Kidney (tissue), 14 donors: Measurements from ENCODE around the gene REEP2. TPM values are rescaled to one million over a fixed set of nuclear protein-coding genes. Genes with fewer than 3 reads are reported as not detected.

Experiments used
- DNase-seq, 5 donors: peaks; one replicate each; pipeline ENCODE4 v3.0.0-alpha.2; 2013 to 2020
- FAIRE-seq: peaks from 2 replicates; lab custom pipeline; 2012; peaks lifted over from hg19 to GRCh38; lab: Jason Lieb, UNC
- H3K27ac ChIP-seq, 2 donors: one replicate each; pipeline ENCODE4 v1.7.0; 2013; ENCODE audit warnings: low read depth in 2 of 2, low read length in 2 of 2, inconsistent platforms in 1 of 2
- H3K27me3 ChIP-seq: one replicate; pipeline ENCODE4 v1.7.1; 2013; ENCODE audit warnings: low read length, inconsistent platforms; ENCODE audit not compliant: control insufficient read depth, insufficient read depth
- H3K36me3 ChIP-seq, 3 donors: one replicate each; pipeline versions ENCODE4 v1.7.0 to v1.7.1; 2013; ENCODE audit warnings: low read length in 3 of 3, control low read depth in 1 of 3, inconsistent platforms in 1 of 3; ENCODE audit not compliant: insufficient read depth in 3 of 3, control insufficient read depth in 2 of 3
- H3K4me1 ChIP-seq, 3 donors: one replicate each; pipeline versions ENCODE4 v1.7.0 to v1.7.1; 2013; ENCODE audit warnings: low read length in 3 of 3, inconsistent platforms in 1 of 3, low read depth in 1 of 3; ENCODE audit not compliant: control insufficient read depth in 2 of 3, insufficient read depth in 2 of 3
- H3K4me3 ChIP-seq, 3 donors: one replicate each; pipeline versions ENCODE4 v1.7.0 to v1.8.1; 2013; ENCODE audit warnings: low read length in 3 of 3, control low read depth in 1 of 3, inconsistent platforms in 1 of 3
- H3K9ac ChIP-seq, 3 donors: one replicate each; pipeline versions ENCODE4 v1.7.0 to v1.7.1; 2013; ENCODE audit warnings: low read length in 3 of 3, control low read depth in 1 of 3, inconsistent platforms in 1 of 3
- H3K9me3 ChIP-seq, 3 donors: one replicate each; pipeline versions ENCODE4 v1.7.0 to v1.7.1; 2013; ENCODE audit warnings: low read length in 3 of 3, control low read depth in 1 of 3, inconsistent platforms in 1 of 3; ENCODE audit not compliant: control insufficient read depth in 2 of 3, insufficient read depth in 1 of 3
- CTCF ChIP-seq: IDR thresholded peaks from 3 replicates; pipeline ENCODE4 v1.5.1; 2012; ENCODE audit warnings: mild to moderate bottlenecking, moderate library complexity, borderline replicate concordance; ENCODE audit not compliant: insufficient read depth; ENCODE audit errors: extremely low read depth
- intact Hi-C: fragments of 100-400 bp; cut with DNase I; formaldehyde crosslinking; loops from one replicate; pipeline ENCODE4 v1.11.1; 2022
- polyA plus RNA-seq: library from polyadenylated mRNA; stranded (reverse); fragments of 350-450 nt; fragmentation: Illumina TruSeq; extraction: RNeasy Lipid Tissue Mini Kit (QIAGEN cat#74804); gene quantifications from one replicate; pipeline ENCODE4 v1.2.3, GENCODE V29; 2014; ENCODE audit warnings: low read depth, low replicate concordance; ENCODE audit not compliant: insufficient read depth
- total RNA-seq: library from RNA; stranded (reverse); fragmentation: NEBNext Ultra II Directional; extraction: Animal tissue kit (Norgen Biotek cat#: 25700); gene quantifications from one replicate; pipeline ENCODE4 v1.2.1, GENCODE V29; 2021
- donor health status: control.
- donor health status: control.
- donor health status: control.
- donor health status: control.
- donor health status: control.
- donor health status: DM: yes; HTN: yes; CAD: no.
- donor health status: Normal renal cell carcinoma (clear cell type).

Gene REEP2
- total and polyA plus RNA-seq, 2 donors from 2014 or later = 1.9 to 8.8 TPM

DNA sequence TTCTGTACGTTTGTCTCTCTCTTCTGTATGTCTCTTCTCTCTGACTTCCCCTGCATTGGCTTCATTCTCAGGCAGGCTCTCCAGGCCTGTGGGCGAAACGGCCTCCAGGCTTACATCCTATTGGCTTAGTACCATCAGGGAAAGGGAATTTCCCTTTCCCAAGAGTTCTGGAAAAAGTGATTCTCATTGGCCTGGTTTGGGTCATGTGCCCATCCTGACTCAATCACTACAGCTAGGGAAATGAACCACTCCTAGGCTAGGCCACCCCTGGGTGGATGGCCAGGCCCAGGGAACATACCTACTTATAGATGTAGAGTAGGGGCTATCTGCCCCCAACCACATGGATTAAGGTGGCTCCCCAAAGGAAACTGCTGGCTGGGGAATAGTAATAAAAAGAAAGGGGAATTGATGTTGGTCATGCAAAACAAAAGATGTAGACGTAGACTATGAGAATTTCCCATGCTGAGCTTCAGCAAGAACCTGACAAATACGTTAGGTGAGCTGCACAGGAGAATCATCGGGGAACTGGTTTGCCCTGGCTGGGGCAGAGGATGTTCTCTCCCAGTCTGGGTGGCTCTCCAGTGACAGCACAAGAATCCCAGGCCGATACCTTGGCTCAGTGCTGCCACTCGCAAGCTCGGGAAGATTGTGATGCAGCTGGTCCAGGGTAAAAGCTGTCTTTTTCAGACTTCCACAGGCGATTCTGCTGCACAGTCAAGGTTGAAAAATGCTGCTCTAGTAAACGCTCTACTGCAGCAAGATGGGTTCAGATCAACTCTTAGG lies 22.7 kb downstream of the REEP2 start:
- H3K4me1 ChIP-seq = peaks cover 0 to 8% (median 6%) of the 10 kb centered on the region in 3 donors
- no peak for DNase-seq
- no peak for FAIRE-seq
- no peak overlapping the region for H3K9ac ChIP-seq
- H3K27ac ChIP-seq = no peak overlapping the region
- H3K27me3 ChIP-seq = no peaks in the 10 kb centered on the region
- H3K36me3 ChIP-seq = peaks cover 0 to 2% (median 0%) of the 10 kb centered on the region in 3 donors
- intact Hi-C loops = no loop called here
- no peaks in the 10 kb centered on the region for H3K9me3 ChIP-seq
- H3K4me3 ChIP-seq = no peak overlapping the region
- no peak for TF ChIP-seq CTCF

DNA sequence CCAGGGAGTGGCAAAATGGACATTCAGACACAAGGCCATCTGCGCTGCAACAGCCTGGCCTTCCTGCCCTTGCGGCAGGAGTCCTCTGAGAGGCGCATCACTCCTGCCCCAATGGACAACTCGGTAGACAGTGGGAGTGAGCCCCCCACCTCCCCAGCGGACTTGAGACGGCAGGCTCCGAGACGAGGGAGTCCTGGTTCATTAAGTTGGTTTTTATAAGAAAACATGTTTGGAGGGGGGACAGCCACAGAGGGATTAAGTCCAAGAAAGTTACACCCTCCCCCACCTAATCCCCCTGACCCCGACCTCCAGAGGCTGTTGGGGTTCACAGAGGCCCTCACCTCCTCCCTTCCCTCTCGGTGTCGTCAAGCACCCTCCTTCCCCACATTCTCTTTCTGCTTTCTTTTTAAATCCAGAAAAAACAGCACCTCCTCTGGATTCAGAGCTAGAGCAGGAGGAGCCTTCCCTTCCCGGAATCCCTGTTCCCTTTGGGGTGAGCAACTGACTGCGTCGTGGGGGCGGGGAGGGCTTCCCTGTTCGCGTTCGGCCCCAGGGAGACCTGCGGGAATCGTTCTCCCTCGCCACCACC lies 24.7 kb downstream of the REEP2 start:
- TF ChIP-seq CTCF = peak; percentile 13
- no peak for FAIRE-seq
- Histone ChIP-seq H3K4me3 (peak overlapping the region; percentile 57 to 78 (median 68)), H3K9me3 (no peaks in the 10 kb centered on the region), H3K36me3 (peaks cover 2 to 22% (median 6%) of the 10 kb centered on the region in 3 donors), H3K27ac (peak overlapping the region; percentile 92 to 98), H3K27me3 (no peaks in the 10 kb centered on the region), H3K9ac (peak overlapping the region; percentile 32 to 88 (median 43)), H3K4me1 (peaks cover 0 to 13% (median 6%) of the 10 kb centered on the region in 3 donors)
- intact Hi-C loops = no loop called here
- peak; percentile 55 to 84 (median 76) for DNase-seq

- no peak for FAIRE-seq
Measured at GRCh38 chr5:138464008-138464387, 25.1 kb downstream of the REEP2 start.

More at GRCh38 chr5:138464008-138464387, 25.1 kb downstream of the REEP2 start:
- H3K4me1 ChIP-seq = peaks cover 0 to 13% (median 6%) of the 10 kb centered on the region in 3 donors
- H3K4me3 ChIP-seq = peak overlapping the region; percentile 57 to 78 (median 68)
- no peaks in the 10 kb centered on the region for H3K27me3 ChIP-seq
- H3K9me3 ChIP-seq = no peaks in the 10 kb centered on the region
- H3K27ac ChIP-seq = peak overlapping the region; percentile 92 to 98
- intact Hi-C loops = no loop called here
- peak; percentile 51 for TF ChIP-seq CTCF
- H3K9ac ChIP-seq = peak overlapping the region; percentile 43 to 88 (median 48)
- H3K36me3 ChIP-seq = peaks cover 2 to 23% (median 6%) of the 10 kb centered on the region in 3 donors
- peak; percentile 96 to 99 (median 98) for DNase-seq
